HG03432 (cell line): ENCODE data around the gene CTSH.
"Not testable (repeated sequence)": the region's sequence is repeated elsewhere in the genome, so short reads cannot be mapped to it uniquely, and the experiment has no call there.

Experiments used
- ATAC-seq: cut with Tn5 transposase; IDR thresholded peaks from one replicate; pipeline ENCODE4 v1.9.1; 2021; ENCODE audit warnings: mild to moderate bottlenecking, moderate library complexity; ENCODE audit not compliant: unreplicated experiment

CTSH gene

GRCh38 chr15:78923480-78924360 is 21.1 kb downstream of the CTSH start:
- no peak for ATAC-seq

GRCh38 chr15:78923015-78923414 is 21.8 kb downstream of the CTSH start:
- ATAC-seq = no peak

GRCh38 chr15:78922527-78922926 is 22.3 kb downstream of the CTSH start:
- no peak for ATAC-seq

GRCh38 chr15:78921940-78922339 is 22.9 kb downstream of the CTSH start:
- ATAC-seq = no peak

GRCh38 chr15:78921517-78921916 is 23.3 kb downstream of the CTSH start:
- ATAC-seq = no peak

GRCh38 chr15:78917888-78918287 is 27.0 kb downstream of the CTSH start:
- ATAC-seq = no peak

- no peak for ATAC-seq
These were observed 28.8 kb downstream of the CTSH start for GRCh38 chr15:78916088-78916487.

- no peak for ATAC-seq
These were observed 29.3 kb downstream of the CTSH start for GRCh38 chr15:78915341-78916087.

- no peak for ATAC-seq
These were observed 30.6 kb downstream of the CTSH start for GRCh38 chr15:78914027-78914764.

- no peak for ATAC-seq
These were observed 31.8 kb downstream of the CTSH start for GRCh38 chr15:78913012-78913411.

GRCh38 chr15:78912316-78912715 is 32.5 kb downstream of the CTSH start:
- ATAC-seq = no peak

GRCh38 chr15:78910271-78910670 is 34.6 kb downstream of the CTSH start:
- no peak for ATAC-seq

- no peak for ATAC-seq
These were observed 35.0 kb downstream of the CTSH start for GRCh38 chr15:78909791-78910228.

- no peak for ATAC-seq
These were observed 35.6 kb downstream of the CTSH start for GRCh38 chr15:78909160-78909695.

GRCh38 chr15:78907577-78907976 is 37.3 kb downstream of the CTSH start:
- no peak for ATAC-seq

GRCh38 chr15:78906316-78906620 is 38.6 kb downstream of the CTSH start:
- ATAC-seq = no peak

GRCh38 chr15:78904599-78905358 is 40.1 kb downstream of the CTSH start:
- no peak for ATAC-seq

- ATAC-seq = not testable (repeated sequence)
These were observed 42.4 kb downstream of the CTSH start for GRCh38 chr15:78902281-78903032.

- ATAC-seq = not testable (repeated sequence)
These were observed 43.9 kb downstream of the CTSH start for GRCh38 chr15:78900819-78901533.
